ENCODE measurements around the gene NIN. TPM values are rescaled to one million over a fixed set of nuclear protein-coding genes. Genes with fewer than 3 reads are reported as not detected.

NIN gene
- total RNA-seq, 4 donors from 2014 or later: 16.2 to 49.3 (median 29.2) TPM

DNA sequence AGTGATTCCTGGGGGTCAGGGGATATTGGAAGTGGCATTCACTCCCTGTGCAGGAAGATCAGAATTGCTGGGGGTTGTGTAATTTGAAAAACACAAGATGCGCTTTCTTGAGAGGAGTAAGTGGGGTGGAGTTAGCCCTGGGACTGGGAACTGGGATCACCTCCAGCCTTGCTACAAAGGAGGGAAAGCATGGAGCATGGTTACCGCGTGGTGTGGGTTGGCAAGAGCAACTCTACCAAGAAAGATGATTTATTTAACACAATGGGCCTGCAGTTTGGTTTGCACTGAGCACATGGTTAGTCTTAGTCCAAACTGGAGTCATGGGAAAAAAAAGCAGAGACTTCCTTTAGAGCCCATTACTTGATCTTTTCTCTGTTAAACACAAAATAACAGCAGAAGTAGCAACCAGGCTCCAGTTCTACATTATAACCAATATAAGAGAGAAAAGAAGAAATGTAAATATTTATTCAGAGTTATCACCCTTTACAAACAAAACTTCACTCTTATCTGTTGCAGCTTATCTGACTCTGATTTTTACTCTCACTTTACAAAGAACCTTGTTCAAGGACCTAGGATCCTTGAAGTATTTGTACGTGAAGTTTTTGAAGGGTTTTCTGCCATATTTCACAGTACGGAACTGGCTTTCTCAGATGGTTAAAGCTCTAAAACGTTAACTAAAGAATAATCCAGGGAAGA lies 2.1 kb upstream of the NIN start:
- Histone ChIP-seq H3K27ac (no peak overlapping the region), H3K36me3 (no peaks in the 10 kb centered on the region), H3K4me1 (peaks cover 21 to 23% of the 10 kb centered on the region in 2 donors), H3K9me3 (no peaks in the 10 kb centered on the region), H3K4me3 (no peak overlapping the region), H3K27me3 (no peaks in the 10 kb centered on the region)
- no peak for ATAC-seq
- no peak for DNase-seq
- no peak for TF ChIP-seq POLR2A (IDR thresholded peaks at IDR 0.05)
- TF ChIP-seq, protein P1, sequence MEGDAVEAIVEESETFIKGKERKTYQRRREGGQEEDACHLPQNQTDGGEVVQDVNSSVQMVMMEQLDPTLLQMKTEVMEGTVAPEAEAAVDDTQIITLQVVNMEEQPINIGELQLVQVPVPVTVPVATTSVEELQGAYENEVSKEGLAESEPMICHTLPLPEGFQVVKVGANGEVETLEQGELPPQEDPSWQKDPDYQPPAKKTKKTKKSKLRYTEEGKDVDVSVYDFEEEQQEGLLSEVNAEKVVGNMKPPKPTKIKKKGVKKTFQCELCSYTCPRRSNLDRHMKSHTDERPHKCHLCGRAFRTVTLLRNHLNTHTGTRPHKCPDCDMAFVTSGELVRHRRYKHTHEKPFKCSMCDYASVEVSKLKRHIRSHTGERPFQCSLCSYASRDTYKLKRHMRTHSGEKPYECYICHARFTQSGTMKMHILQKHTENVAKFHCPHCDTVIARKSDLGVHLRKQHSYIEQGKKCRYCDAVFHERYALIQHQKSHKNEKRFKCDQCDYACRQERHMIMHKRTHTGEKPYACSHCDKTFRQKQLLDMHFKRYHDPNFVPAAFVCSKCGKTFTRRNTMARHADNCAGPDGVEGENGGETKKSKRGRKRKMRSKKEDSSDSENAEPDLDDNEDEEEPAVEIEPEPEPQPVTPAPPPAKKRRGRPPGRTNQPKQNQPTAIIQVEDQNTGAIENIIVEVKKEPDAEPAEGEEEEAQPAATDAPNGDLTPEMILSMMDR (IDR thresholded peaks at IDR 0.05 in 4 of 5, conservative IDR thresholded peaks at IDR 0.05 in 1 of 5): no peak
- intact Hi-C loops (cut with DNase I; ENCODE audit: low total_unique reads): loop anchor here (5.0 kb wide), 1 partner anchor 41 kb away; no protein-coding TSS in a partner anchor
- in situ Hi-C loops (cut with MboI; ENCODE audit: low sequenced_read_pairs in 4 of 4): no loop called here

DNA sequence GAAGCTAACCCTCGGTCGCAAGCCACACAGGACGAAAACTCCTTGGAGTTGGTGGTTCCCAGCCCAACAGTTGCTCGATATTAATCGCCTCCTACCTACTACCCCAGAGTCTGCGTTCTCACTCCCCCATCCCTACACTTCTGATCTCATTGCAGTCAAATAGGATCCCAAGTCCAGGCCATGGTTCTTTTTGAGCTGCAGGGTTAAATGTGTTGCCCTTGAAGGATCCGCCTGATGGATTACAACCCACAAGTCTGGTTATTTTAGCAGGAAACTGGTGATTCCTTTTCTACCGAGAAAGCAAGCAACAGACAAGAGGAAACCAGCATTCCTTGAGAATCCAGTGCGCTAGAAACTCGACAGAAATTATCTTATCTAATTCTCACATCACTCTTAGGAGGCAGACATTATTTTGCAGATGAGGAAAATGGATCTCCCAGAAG lies 785 bp upstream of the NIN start:
- Histone ChIP-seq H3K27ac (peak overlapping the region; percentile 84 to 92 (median 90)), H3K27me3 (no peaks in the 10 kb centered on the region), H3K9me3 (no peaks in the 10 kb centered on the region), H3K4me3 (peak overlapping the region; percentile 77 to 94 (median 82)), H3K4me1 (peaks cover 25 to 26% of the 10 kb centered on the region in 2 donors), H3K36me3 (no peaks in the 10 kb centered on the region)
- intact Hi-C loops (cut with DNase I; ENCODE audit: low total_unique reads): loop anchor here (2.0 to 5.0 kb wide), 2 partner anchors 29 to 39 kb away; no protein-coding TSS in a partner anchor
- ATAC-seq (peak; percentile 9 to 13), DNase-seq (no peak)
- TF ChIP-seq, protein P1 (IDR thresholded peaks at IDR 0.05 in 4 of 5, conservative IDR thresholded peaks at IDR 0.05 in 1 of 5): no peak
- TF ChIP-seq POLR2A (IDR thresholded peaks at IDR 0.05): no peak
- in situ Hi-C loops (cut with MboI; ENCODE audit: low sequenced_read_pairs in 4 of 4): no loop called here

DNA sequence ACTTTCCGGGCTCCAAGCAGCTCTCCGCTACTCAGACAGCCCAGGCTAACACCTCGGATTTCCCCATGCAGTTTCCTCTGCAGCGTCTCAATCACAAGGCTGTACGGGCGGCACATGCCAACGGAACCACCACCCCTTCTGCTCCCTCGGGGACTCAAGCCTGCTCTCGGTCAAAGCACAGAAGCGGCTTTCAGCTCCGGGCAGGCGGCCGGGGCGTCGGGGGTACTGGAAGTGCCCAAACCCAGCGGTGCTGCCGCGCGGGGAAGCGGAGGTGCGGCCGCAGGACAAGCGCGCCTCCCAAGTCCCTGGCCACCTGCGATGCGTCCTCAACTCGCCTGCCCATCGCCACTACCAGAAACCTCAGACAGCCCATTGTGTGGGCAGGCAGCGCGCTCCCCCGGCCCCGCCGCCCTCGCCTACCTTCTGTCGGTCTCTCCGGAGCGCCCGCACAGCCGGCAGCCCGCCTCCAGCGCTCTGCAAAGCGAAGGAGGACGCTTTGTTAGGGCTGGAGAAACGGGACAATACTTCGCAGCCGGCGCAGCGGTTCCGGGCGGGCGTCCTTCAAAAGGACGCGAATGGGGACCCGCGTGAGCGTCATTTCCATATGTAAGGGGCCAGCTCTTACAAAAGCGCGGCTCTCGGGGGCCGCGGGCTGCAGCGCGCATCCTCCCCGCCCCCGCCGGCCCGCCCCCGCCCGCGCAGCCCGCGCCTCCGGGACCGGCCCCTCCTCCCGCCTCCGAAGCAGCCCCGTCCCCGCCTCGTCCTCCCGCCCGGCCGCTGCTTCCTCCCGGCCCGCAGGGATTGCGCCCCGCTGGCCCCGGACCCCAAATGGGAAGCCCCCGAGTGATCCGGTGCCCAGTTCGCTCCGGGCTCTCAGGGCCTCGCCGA lies 674 bp downstream of the NIN start:
- Histone ChIP-seq H3K4me1 (peaks cover 25 to 29% of the 10 kb centered on the region in 2 donors), H3K27ac (peak overlapping the region; percentile 84 to 92 (median 90)), H3K27me3 (no peaks in the 10 kb centered on the region), H3K4me3 (peak overlapping the region; percentile 68 to 90 (median 81)), H3K9me3 (no peaks in the 10 kb centered on the region), H3K36me3 (no peaks in the 10 kb centered on the region)
- in situ Hi-C loops (cut with MboI; ENCODE audit: low sequenced_read_pairs in 4 of 4): no loop called here
- TF ChIP-seq, protein P1 (IDR thresholded peaks at IDR 0.05 in 4 of 5, conservative IDR thresholded peaks at IDR 0.05 in 1 of 5): no peak
- TF ChIP-seq POLR2A (IDR thresholded peaks at IDR 0.05): peak; percentile 40 to 46
- ATAC-seq (peak; percentile 65 to 72), DNase-seq (peak; percentile 29 to 50)
- intact Hi-C loops (cut with DNase I; ENCODE audit: low total_unique reads): loop anchor here (2.0 to 5.0 kb wide), 2 partner anchors 31 to 38 kb away; no protein-coding TSS in a partner anchor

DNA sequence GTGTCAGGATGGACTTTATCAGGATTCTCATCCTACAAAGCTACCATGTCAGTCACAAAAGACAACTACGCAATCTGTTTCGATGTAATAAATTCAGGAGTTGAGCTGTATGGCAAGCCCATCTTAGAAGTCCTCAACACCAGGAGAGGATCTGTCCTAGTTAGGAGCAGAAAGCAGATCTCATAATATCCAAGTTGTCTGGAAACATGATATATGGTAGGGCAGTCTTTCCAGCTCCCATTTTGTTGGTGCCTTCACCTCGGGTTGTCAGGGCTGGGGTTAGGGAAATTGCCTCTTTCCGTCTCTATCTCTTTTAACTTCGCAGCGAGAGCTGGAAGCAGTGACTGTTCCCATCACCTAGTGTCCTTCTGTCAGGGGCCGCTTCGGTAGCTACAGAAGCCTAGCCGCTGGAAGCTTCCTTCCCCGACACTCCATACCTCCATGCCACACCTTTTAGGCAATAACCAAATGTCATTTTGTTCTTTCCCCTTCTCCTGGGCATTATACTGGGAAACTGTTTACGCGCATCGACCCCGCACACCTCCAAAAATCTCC lies 1.4 kb downstream of the NIN start:
- intact Hi-C loops (cut with DNase I; ENCODE audit: low total_unique reads) (loop anchor here (2.0 to 5.0 kb wide), 2 partner anchors 31 to 37 kb away; no protein-coding TSS in a partner anchor), in situ Hi-C loops (cut with MboI; ENCODE audit: low sequenced_read_pairs in 4 of 4) (no loop called here)
- peak in 1 of 2 donors; percentile 2 for ATAC-seq
- Histone ChIP-seq H3K27ac (peak overlapping the region; percentile 84 to 92 (median 90)), H3K4me3 (peak overlapping the region; percentile 68 to 90 (median 81)), H3K4me1 (peaks cover 29 to 30% of the 10 kb centered on the region in 2 donors), H3K36me3 (no peaks in the 10 kb centered on the region), H3K9me3 (no peaks in the 10 kb centered on the region), H3K27me3 (no peaks in the 10 kb centered on the region)
- TF ChIP-seq, protein P1 (IDR thresholded peaks at IDR 0.05 in 4 of 5, conservative IDR thresholded peaks at IDR 0.05 in 1 of 5): no peak
- DNase-seq: no peak
